Measurements from ENCODE around the gene EFNA1. TPM values are rescaled to one million over a fixed set of nuclear protein-coding genes. Genes with fewer than 3 reads are reported as not detected.

Gene EFNA1
- total RNA-seq, 1 experiment from 2014 or later: 19.7 TPM

DNA sequence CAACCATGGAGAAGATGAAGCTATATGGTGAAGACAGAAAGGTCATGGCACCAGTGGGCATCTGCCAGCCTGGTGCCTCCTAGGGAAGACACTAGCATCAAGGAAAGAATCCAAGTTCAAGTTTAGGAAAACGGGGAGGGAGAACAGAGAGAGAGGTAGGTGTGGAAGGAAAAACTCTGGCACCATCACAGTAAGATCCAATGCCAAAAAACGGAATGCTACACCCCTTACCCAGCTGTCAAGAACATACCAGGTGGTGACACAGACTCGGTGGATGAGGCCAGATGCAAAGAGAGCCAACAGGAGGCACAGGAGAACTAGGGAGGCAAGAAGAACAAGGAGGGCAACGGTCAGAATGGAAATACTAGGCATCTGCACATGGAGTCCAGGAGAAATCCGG, 41.9 kb downstream of the EFNA1 start:
- POLR2A ChIA-PET: interaction anchor here (0.5 to 0.6 kb wide), 2 partner anchors 18 to 79 kb away, joined by 3 to 4 read pairs; no protein-coding TSS in a partner anchor
- no peak for DNase-seq (ENCODE audit: low read depth, low spot score)

More for the DNA sequence above, 41.9 kb downstream of the EFNA1 start:
- Histone ChIP-seq H3K27ac (ENCODE audit: low read depth, low read length) (no peak overlapping the region), H2AFZ (ENCODE audit: low read depth, low read length, poor library complexity, severe bottlenecking) (no peak overlapping the region), H3K4me2 (ENCODE audit: low read length) (no peak overlapping the region), H3K4me1 (ENCODE audit: control insufficient read depth in 1 of 2, insufficient read depth in 2 of 2, low read length in 2 of 2) (peaks cover 9 to 32% of the 10 kb centered on the region in 2 experiments; a peak in 3 of 4 replicates), H3K36me3 (ENCODE audit: control insufficient read depth in 1 of 2, insufficient read depth in 2 of 2, low read length in 2 of 2) (peaks cover 2 to 7% of the 10 kb centered on the region in 2 experiments; a peak in 3 of 4 replicates), H3K9me3 (ENCODE audit: control insufficient read depth in 1 of 2, insufficient read depth in 1 of 2, low read depth in 1 of 2, low read length in 2 of 2) (no peaks in the 10 kb centered on the region), H3K9me2 (ENCODE audit: insufficient read depth) (no peaks in the 10 kb centered on the region), H3K9ac (ENCODE audit: low read length) (no peak overlapping the region), H3K79me2 (ENCODE audit: insufficient read depth, low read length) (peaks cover 25% of the 10 kb centered on the region), H3K4me3 (replicated peaks in 1 of 2; ENCODE audit: low read depth in 1 of 2, low read length in 2 of 2) (no peak overlapping the region), H3K27me3 (ENCODE audit: insufficient read depth, low read length) (no peaks in the 10 kb centered on the region), H4K20me1 (ENCODE audit: insufficient read depth) (no peaks in the 10 kb centered on the region)
- RAD21 ChIA-PET (ENCODE audit: low non-redundant PET in 1 of 2, low total read pairs in 2 of 2, uncharacterized antibody in 2 of 2, unreplicated experiment in 2 of 2): no interaction called here
- CTCF ChIA-PET: interaction anchor here (0.8 to 3.6 kb wide), 2 partner anchors 78 to 85 kb away, joined by 5 to 21 read pairs; no protein-coding TSS in a partner anchor
- TF ChIP-seq EGR1 (IDR thresholded peaks at IDR 0.05; ENCODE audit: low read depth) (no peak), ELF1 (IDR thresholded peaks at IDR 0.05; ENCODE audit: borderline replicate concordance, low read depth) (no peak), POLR2AphosphoS5 (IDR thresholded peaks at IDR 0.05; ENCODE audit: low read depth, low read length) (no peak), FOSL1 (IDR thresholded peaks at IDR 0.05; ENCODE audit: low read depth) (no peak), POLR2A (IDR thresholded peaks at IDR 0.05; ENCODE audit: borderline replicate concordance, extremely low read depth, insufficient read depth, insufficient read length) (no peak)
- TF ChIP-seq, protein P1, sequence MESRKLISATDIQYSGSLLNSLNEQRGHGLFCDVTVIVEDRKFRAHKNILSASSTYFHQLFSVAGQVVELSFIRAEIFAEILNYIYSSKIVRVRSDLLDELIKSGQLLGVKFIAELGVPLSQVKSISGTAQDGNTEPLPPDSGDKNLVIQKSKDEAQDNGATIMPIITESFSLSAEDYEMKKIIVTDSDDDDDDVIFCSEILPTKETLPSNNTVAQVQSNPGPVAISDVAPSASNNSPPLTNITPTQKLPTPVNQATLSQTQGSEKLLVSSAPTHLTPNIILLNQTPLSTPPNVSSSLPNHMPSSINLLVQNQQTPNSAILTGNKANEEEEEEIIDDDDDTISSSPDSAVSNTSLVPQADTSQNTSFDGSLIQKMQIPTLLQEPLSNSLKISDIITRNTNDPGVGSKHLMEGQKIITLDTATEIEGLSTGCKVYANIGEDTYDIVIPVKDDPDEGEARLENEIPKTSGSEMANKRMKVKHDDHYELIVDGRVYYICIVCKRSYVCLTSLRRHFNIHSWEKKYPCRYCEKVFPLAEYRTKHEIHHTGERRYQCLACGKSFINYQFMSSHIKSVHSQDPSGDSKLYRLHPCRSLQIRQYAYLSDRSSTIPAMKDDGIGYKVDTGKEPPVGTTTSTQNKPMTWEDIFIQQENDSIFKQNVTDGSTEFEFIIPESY (IDR thresholded peaks at IDR 0.05; ENCODE audit: extremely low read depth, insufficient replicate concordance, low read length): no peak
- BruUV-seq (replicated peaks): no TSS peak
- no peak for ATAC-seq
- intact Hi-C loops (cut with micrococcal nuclease): loop anchor here (5.0 kb wide), 1 partner anchor 57 kb away; no protein-coding TSS in a partner anchor

Data from HCT116 (cell line).